Cardiac muscle cell (in vitro differentiated cells and primary cell): Measurements from ENCODE around the gene UBE2S. TPM values are rescaled to one million over a fixed set of nuclear protein-coding genes. Genes with fewer than 3 reads are reported as not detected.
"Not testable (repeated sequence)": the region's sequence is repeated elsewhere in the genome, so short reads cannot be mapped to it uniquely, and the experiment has no call there.

ENCODE experiments used
- DNase-seq, 2 donors: peaks; one replicate each; pipeline versions ENCODE4 v3.0.0 to v3.0.0-alpha.2; 2010 to 2017; ENCODE audit warnings: low read depth in 1 of 2, low spot score in 1 of 2
- H3K27ac ChIP-seq: fragments of 200-600 bp; sonication (generic); 2 replicates; pipeline ENCODE4 v1.5.1; 2016
- H3K27me3 ChIP-seq: fragments of 200-600 bp; sonication (generic); 2 replicates; pipeline ENCODE4 v1.6.0; 2016; ENCODE audit warnings: control low read depth
- H3K36me3 ChIP-seq: fragments of 200-600 bp; sonication (generic); 2 replicates; pipeline ENCODE4 v1.5.1; 2016; ENCODE audit warnings: control low read depth
- H3K4me1 ChIP-seq: fragments of 200-600 bp; sonication (generic); 2 replicates; pipeline ENCODE4 v1.8.1; 2017; ENCODE audit warnings: low read depth, mild to moderate bottlenecking, mixed run types
- H3K4me3 ChIP-seq: fragments of 200-600 bp; sonication (generic); 2 replicates; pipeline ENCODE4 v1.5.1; 2016; ENCODE audit warnings: mild to moderate bottlenecking
- H3K9me3 ChIP-seq: fragments of 200-600 bp; sonication (generic); 2 replicates; pipeline ENCODE4 v1.5.1; 2017; ENCODE audit warnings: low read depth, mild to moderate bottlenecking, control low read depth
- CTCF ChIP-seq: IDR thresholded peaks from 2 replicates; pipeline ENCODE4 v1.5.1; 2012; ENCODE audit warnings: low read depth, mild to moderate bottlenecking, low read length
- polyA plus RNA-seq: library from polyadenylated mRNA; unstranded; fragments of >200 nt; fragmentation: Nextera tagmentation; extraction: Ambion mirVana; gene quantifications from 2 replicates; pipeline ENCODE4 v1.2.1, GENCODE V29; 2016
- total RNA-seq: library from RNA; depleted of rRNA; stranded (reverse); fragments of >200 nt; gene quantifications from 2 replicates; pipeline ENCODE4 v1.2.3, GENCODE V29; 2016

UBE2S gene
- total and polyA plus RNA-seq, 2 experiments from 2014 or later: 164 to 244 TPM

- Histone ChIP-seq H3K27me3 (no peaks in the 10 kb centered on the region), H3K4me3 (peak overlapping the region; percentile 82), H3K27ac (peak overlapping the region; percentile 94), H3K9me3 (no peaks in the 10 kb centered on the region), H3K36me3 (peaks cover 30% of the 10 kb centered on the region), H3K4me1 (no peaks in the 10 kb centered on the region)
- DNase-seq: peak; percentile 53 to 56
- no peak for TF ChIP-seq CTCF
These were observed 600 bp downstream of the UBE2S start for GRCh38 chr19:55406826-55407549.

- Histone ChIP-seq H3K27ac (peak overlapping the region; percentile 0), H3K4me3 (peak overlapping the region; percentile 82)
These were observed 1.3 kb downstream of the UBE2S start for GRCh38 chr19:55406091-55406825.

GRCh38 chr19:55405638-55406037, 1.9 kb downstream of the UBE2S start:
- no peaks in the 10 kb centered on the region for H3K9me3 ChIP-seq
- H3K4me1 ChIP-seq: no peaks in the 10 kb centered on the region
- H3K27me3 ChIP-seq: no peaks in the 10 kb centered on the region
- peak overlapping the region; percentile 82 for H3K4me3 ChIP-seq
- no peak for DNase-seq
- peaks cover 39% of the 10 kb centered on the region for H3K36me3 ChIP-seq
- no peak overlapping the region for H3K27ac ChIP-seq
- no peak for TF ChIP-seq CTCF

More at GRCh38 chr19:55406091-55406825, 1.3 kb downstream of the UBE2S start:
- Histone ChIP-seq H3K27me3 (no peaks in the 10 kb centered on the region), H3K4me1 (no peaks in the 10 kb centered on the region), H3K36me3 (peaks cover 35% of the 10 kb centered on the region), H3K9me3 (no peaks in the 10 kb centered on the region)
- no peak for TF ChIP-seq CTCF
- no peak for DNase-seq

- peaks cover 42% of the 10 kb centered on the region for H3K36me3 ChIP-seq
- no peak for DNase-seq
- peak overlapping the region; percentile 18 for H3K27ac ChIP-seq
- no peak for TF ChIP-seq CTCF
- H3K27me3 ChIP-seq: no peaks in the 10 kb centered on the region
- no peaks in the 10 kb centered on the region for H3K4me1 ChIP-seq
- no peak overlapping the region for H3K4me3 ChIP-seq
- no peaks in the 10 kb centered on the region for H3K9me3 ChIP-seq
These were observed 5.1 kb downstream of the UBE2S start for GRCh38 chr19:55402509-55402908.

GRCh38 chr19:55401390-55401789, 6.2 kb downstream of the UBE2S start:
- H3K9me3 ChIP-seq, H3K27ac ChIP-seq, H3K4me1 ChIP-seq, DNase-seq, H3K4me3 ChIP-seq, H3K27me3 ChIP-seq: not testable (repeated sequence)
- peaks cover 41% of the 10 kb centered on the region for H3K36me3 ChIP-seq
